Spleen (tissue), 3 donors: ENCODE measurements around the gene CYP19A1.

Experiments
- POLR2A ChIP-seq, 3 donors: fragments of 450-650 bp; IDR thresholded peaks; one replicate each; pipeline ENCODE4 v1.5.1; 2017; ENCODE audit warnings: antibody characterized with exemption in 3 of 3, mild to moderate bottlenecking in 1 of 3
- POLR2AphosphoS5 ChIP-seq, 3 donors: sonication (generic); formaldehyde crosslinking; IDR thresholded peaks; one replicate each; pipeline ENCODE4 v1.5.1; 2017; ENCODE audit warnings: antibody characterized with exemption in 3 of 3

GRCh38 chr15:51186891-51187290 lies 151.5 kb downstream of the CYP19A1 start:
- no peak for TF ChIP-seq POLR2AphosphoS5 (IDR thresholded peaks at IDR 0.05)
- TF ChIP-seq POLR2A (IDR thresholded peaks at IDR 0.05), result no peak
